TTC549 (cell line): ENCODE results near the gene CCDC170.
"Not testable (repeated sequence)": the region's sequence is repeated elsewhere in the genome, so short reads cannot be mapped to it uniquely, and the experiment has no call there.

ENCODE experiments used
- FAIRE-seq: peaks from 2 replicates; lab custom pipeline; 2012; peaks lifted over from hg19 to GRCh38; lab: Jason Lieb, UNC

Gene CCDC170

GRCh38 chr6:151494235-151494935 is 568 bp downstream of the CCDC170 start:
- FAIRE-seq = no peak

GRCh38 chr6:151494936-151495320 is 1.1 kb downstream of the CCDC170 start:
- FAIRE-seq = no peak

- no peak for FAIRE-seq
These were observed 1.6 kb downstream of the CCDC170 start for GRCh38 chr6:151495380-151495779.

- FAIRE-seq = no peak
These were observed 4.1 kb downstream of the CCDC170 start for GRCh38 chr6:151497905-151498304.

- no peak for FAIRE-seq
These were observed 4.5 kb downstream of the CCDC170 start for GRCh38 chr6:151498327-151498726.

GRCh38 chr6:151499551-151499950 is 5.7 kb downstream of the CCDC170 start:
- FAIRE-seq = no peak

- FAIRE-seq = no peak
These were observed 7.8 kb downstream of the CCDC170 start for GRCh38 chr6:151501511-151502136.

- no peak for FAIRE-seq
These were observed 8.7 kb downstream of the CCDC170 start for GRCh38 chr6:151502499-151502898.

- FAIRE-seq = no peak
These were observed 12.9 kb downstream of the CCDC170 start for GRCh38 chr6:151506761-151507160.

GRCh38 chr6:151509048-151509447 is 15.2 kb downstream of the CCDC170 start:
- FAIRE-seq = no peak

GRCh38 chr6:151512481-151512880 is 18.7 kb downstream of the CCDC170 start:
- FAIRE-seq = no peak

- no peak for FAIRE-seq
These were observed 20.3 kb downstream of the CCDC170 start for GRCh38 chr6:151514000-151514730.

GRCh38 chr6:151518992-151519391 is 25.2 kb downstream of the CCDC170 start:
- FAIRE-seq = not testable (repeated sequence)

- no peak for FAIRE-seq
These were observed 29.2 kb downstream of the CCDC170 start for GRCh38 chr6:151523034-151523433.

GRCh38 chr6:151524059-151524458 is 30.2 kb downstream of the CCDC170 start:
- no peak for FAIRE-seq

GRCh38 chr6:151534576-151534975 is 40.8 kb downstream of the CCDC170 start:
- no peak for FAIRE-seq

GRCh38 chr6:151535476-151536187 is 41.8 kb downstream of the CCDC170 start:
- FAIRE-seq = no peak

- no peak for FAIRE-seq
These were observed 42.3 kb downstream of the CCDC170 start for GRCh38 chr6:151536188-151536479.

- no peak for FAIRE-seq
These were observed 43.7 kb downstream of the CCDC170 start for GRCh38 chr6:151537556-151537955.

- FAIRE-seq = no peak
These were observed 45.9 kb downstream of the CCDC170 start for GRCh38 chr6:151539506-151540268.

GRCh38 chr6:151544453-151544852 is 50.6 kb downstream of the CCDC170 start:
- no peak for FAIRE-seq

- FAIRE-seq = not testable (repeated sequence)
These were observed 51.1 kb downstream of the CCDC170 start for GRCh38 chr6:151544884-151545283.
